Adrenal gland (tissue), 12 donors: ENCODE data around the gene UBE2J2. TPM values are rescaled to one million over a fixed set of nuclear protein-coding genes. Genes with fewer than 3 reads are reported as not detected.
A peak's percentile ranks its signal among the peaks of the same experiment; 100 is the strongest.

Experiments used
- DNase-seq, 7 donors: peaks; one replicate each; pipeline ENCODE4 v3.0.0-alpha.2; 2019 to 2020
- H3K27ac ChIP-seq, 5 donors: fragments of 200-600 bp; sonication (generic) in 4 of 5; 1 replicate in 3 of 5; 2 replicates in 2 of 5; pipeline versions ENCODE4 v1.5.1 to v1.8.0; 2016 to 2020; ENCODE audit warnings: mild to moderate bottlenecking in 1 of 5
- H3K27me3 ChIP-seq: fragments of 200-600 bp; 2 replicates; pipeline ENCODE4 v1.8.0; 2021
- H3K36me3 ChIP-seq, 2 donors: fragments of 200-600 bp; replicated peaks in 1 of 2; 1 replicate in 1 of 2; 2 replicates in 1 of 2; pipeline versions ENCODE4 v1.5.1 to v1.8.0; 2018 to 2022
- H3K4me1 ChIP-seq, 2 donors: fragments of 200-600 bp; replicated peaks in 1 of 2; 1 replicate in 1 of 2; 2 replicates in 1 of 2; pipeline versions ENCODE4 v1.5.1 to v1.8.0; 2018 to 2021
- H3K4me3 ChIP-seq, 4 donors: fragments of 200-600 bp; sonication (generic) in 3 of 4; one replicate each; pipeline ENCODE4 v1.5.1; 2016 to 2018
- H3K9me3 ChIP-seq, 3 donors: fragments of 200-600 bp; sonication (generic) in 1 of 3; replicated peaks in 1 of 3; 1 replicate in 2 of 3; 2 replicates in 1 of 3; pipeline versions ENCODE4 v1.5.1 to v1.8.0; 2016 to 2021
- CTCF ChIP-seq, 6 experiments: fragments of 450-650 bp in 4 of 6; fragments of 200-600 bp in 2 of 6; sonication (generic) in 1 of 6; IDR thresholded peaks; 1 replicate in 5 of 6; 2 replicates in 1 of 6; pipeline versions ENCODE4 v1.5.1 to v1.8.0; 2016 to 2021; ENCODE audit warnings: antibody characterized with exemption in 6 of 6, mild to moderate bottlenecking in 2 of 6, moderate library complexity in 1 of 6
- POLR2A ChIP-seq, 2 donors: fragments of 450-650 bp; IDR thresholded peaks; one replicate each; pipeline ENCODE4 v1.6.1; 2017; ENCODE audit warnings: antibody characterized with exemption in 2 of 2, mild to moderate bottlenecking in 2 of 2, moderate library complexity in 1 of 2
- WGBS, 4 donors: extraction: QIAGEN DNeasy Blood & Tissue Kit in 2 of 4; methylation state at CpG; one replicate each; pipeline versions ENCODE4 v1.1.5 to v1.1.7; 2013 to 2017; 5-methylcytosine and 5-hydroxymethylcytosine counted together
- intact Hi-C, 2 donors: fragments of 100-400 bp; cut with DNase I; formaldehyde crosslinking; loops; one replicate each; pipeline versions ENCODE4 v1.14.1 to v1.15.0; 2022 to 2023
- polyA plus RNA-seq, 3 donors: library from polyadenylated mRNA; stranded (reverse); fragments of 200-250 nt in 2 of 3; fragments of 350-450 nt in 1 of 3; fragmentation: Illumina TruSeq in 1 of 3; extraction: RNeasy Lipid Tissue Mini Kit (QIAGEN cat#74804) in 1 of 3; gene quantifications; one replicate each; pipeline ENCODE4 v1.2.3, GENCODE V29; 2013 to 2014
- total RNA-seq, 9 donors: library from RNA; depleted of rRNA in 4 of 9; stranded (reverse); fragments of >200 nt in 4 of 9; fragments of 120-200 nt in 1 of 9; fragmentation: NEBNext Ultra II Directional in 1 of 9; extraction: Animal tissue kit (Norgen Biotek cat#: 25700) in 1 of 9; gene quantifications; one replicate each; pipeline versions ENCODE4 v1.1.0 to v1.2.4, GENCODE V29; 2013 to 2023
- donor health status: healthy with polysubstance abuse.
- donor health status: Bipolar disorder and iron deficiency.
- donor health status: DM: yes; HTN: yes; CAD: no.
- donor health status: DM: no; HTN: no; CAD: no.
- donor health status: DM: no; HTN: no; CAD: no.
- donor health status: DM: yes; HTN: yes; CAD: no.

The UBE2J2 gene
- total and polyA plus RNA-seq, 12 donors, result 30.1 to 74.4 (median 49.8) TPM

- intact Hi-C loops, result loop anchor here in 1 of 2 donors (10.0 kb wide), 1 partner anchor 308 kb away; the partner anchor contains the start of gene PERM1
- H3K36me3 ChIP-seq, result peaks cover 0 to 7% of the 10 kb centered on the region in 2 donors
- no peak for TF ChIP-seq CTCF (IDR thresholded peaks at IDR 0.05)
- no peak for TF ChIP-seq POLR2A (IDR thresholded peaks at IDR 0.05)
- no peak for DNase-seq
- no peaks in the 10 kb centered on the region for H3K9me3 ChIP-seq
- H3K27ac ChIP-seq, result no peak overlapping the region
- H3K4me3 ChIP-seq, result no peak overlapping the region
- H3K4me1 ChIP-seq, result no peaks in the 10 kb centered on the region
- H3K27me3 ChIP-seq, result no peaks in the 10 kb centered on the region
- 55 to 69% (median 65%) methylated on average over 8 to 18 of the region's 18 CpGs for WGBS, 4 donors
Observed at GRCh38 chr1:1292851-1293250, 19.2 kb upstream of the UBE2J2 start.

GRCh38 chr1:1292442-1292779, 18.8 kb upstream of the UBE2J2 start:
- DNase-seq, result no peak
- WGBS, 4 donors, result 76 to 86% (median 83%) methylated on average over 9 of the region's 9 CpGs
- Histone ChIP-seq H3K4me1 (no peaks in the 10 kb centered on the region), H3K27ac (no peak overlapping the region), H3K27me3 (no peaks in the 10 kb centered on the region), H3K36me3 (peaks cover 0 to 4% of the 10 kb centered on the region in 2 donors), H3K4me3 (no peak overlapping the region), H3K9me3 (no peaks in the 10 kb centered on the region)
- intact Hi-C loops, result loop anchor here in 1 of 2 donors (10.0 kb wide), 1 partner anchor 308 kb away; the partner anchor contains the start of gene PERM1
- TF ChIP-seq POLR2A (IDR thresholded peaks at IDR 0.05), result no peak
- no peak for TF ChIP-seq CTCF (IDR thresholded peaks at IDR 0.05)

- Histone ChIP-seq H3K36me3 (peaks cover 0 to 4% of the 10 kb centered on the region in 2 donors), H3K27me3 (no peaks in the 10 kb centered on the region), H3K27ac (no peak overlapping the region), H3K4me1 (no peaks in the 10 kb centered on the region), H3K4me3 (no peak overlapping the region), H3K9me3 (no peaks in the 10 kb centered on the region)
- peak in 6 of 7 donors; percentile 71 to 90 (median 83) for DNase-seq
- 33 to 52% (median 38%) methylated on average over 9 to 45 of the region's 45 CpGs for WGBS, 4 donors
- TF ChIP-seq CTCF (IDR thresholded peaks at IDR 0.05), result peak; percentile 45 to 84 (median 71)
- TF ChIP-seq POLR2A (IDR thresholded peaks at IDR 0.05), result no peak
- intact Hi-C loops, result loop anchor here (2.0 to 10.0 kb wide), 3 partner anchors 165 to 307 kb away; partner anchors contain the start of gene PERM1 (in 1 of the 2)
Observed at GRCh38 chr1:1291548-1292441, 18.1 kb upstream of the UBE2J2 start.

- Histone ChIP-seq H3K27ac (no peak overlapping the region), H3K4me1 (no peaks in the 10 kb centered on the region), H3K4me3 (no peak overlapping the region), H3K36me3 (peaks cover 0 to 4% of the 10 kb centered on the region in 2 donors), H3K9me3 (no peaks in the 10 kb centered on the region), H3K27me3 (peaks cover 4% of the 10 kb centered on the region)
- peak in 1 of 7 donors; percentile 61 for DNase-seq
- intact Hi-C loops, result loop anchor here (2.0 to 10.0 kb wide), 3 partner anchors 164 to 306 kb away; partner anchors contain the start of gene PERM1 (in 1 of the 2)
- TF ChIP-seq POLR2A (IDR thresholded peaks at IDR 0.05), result no peak
- TF ChIP-seq CTCF (IDR thresholded peaks at IDR 0.05), result no peak
- WGBS, 4 donors, result 41 to 93% (median 52%) methylated on average over 3 to 28 of the region's 28 CpGs
Observed at GRCh38 chr1:1291023-1291528, 17.4 kb upstream of the UBE2J2 start.
